Frontal cortex (tissue), 4 donors: Measurements from ENCODE around the gene CRADD. TPM values are rescaled to one million over a fixed set of nuclear protein-coding genes. Genes with fewer than 3 reads are reported as not detected.
A peak's percentile ranks its signal among the peaks of the same experiment; 100 is the strongest.

Source experiments
- DNase-seq, 2 donors: peaks; one replicate each; pipeline ENCODE4 v3.0.0; 2012; ENCODE audit warnings: low spot score in 2 of 2
- FAIRE-seq: peaks from 2 replicates; lab custom pipeline; 2012; peaks lifted over from hg19 to GRCh38; lab: Jason Lieb, UNC
- total RNA-seq: library from RNA; depleted of rRNA; stranded (reverse); fragments of >200 nt; gene quantifications from one replicate; pipeline ENCODE4 v1.2.3, GENCODE V29; 2014
- donor health status: control.
- donor health status: control.
- donor health status: control.

Gene CRADD
- total RNA-seq, 1 donor from 2014 or later = 9.8 TPM

DNA sequence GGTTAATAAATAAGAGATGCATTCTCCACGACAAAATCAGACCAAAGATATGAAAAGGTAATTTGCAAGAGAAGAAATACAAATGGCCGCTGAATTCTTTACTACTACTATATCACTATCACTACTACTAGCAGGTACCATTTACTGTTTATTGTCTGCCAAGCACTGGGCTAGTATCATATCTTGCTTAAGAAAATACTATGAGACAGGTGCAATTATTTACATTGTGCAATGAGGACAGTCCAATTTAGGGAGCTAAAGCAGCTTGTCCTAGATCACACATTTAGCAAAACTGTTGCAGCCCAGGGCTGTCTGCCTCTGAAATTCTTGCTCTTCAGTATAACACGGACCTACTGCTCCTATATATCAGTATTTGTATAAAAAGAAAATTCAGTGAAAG is 52.8 kb downstream of the CRADD start:
- DNase-seq = no peak
- FAIRE-seq = no peak

DNA sequence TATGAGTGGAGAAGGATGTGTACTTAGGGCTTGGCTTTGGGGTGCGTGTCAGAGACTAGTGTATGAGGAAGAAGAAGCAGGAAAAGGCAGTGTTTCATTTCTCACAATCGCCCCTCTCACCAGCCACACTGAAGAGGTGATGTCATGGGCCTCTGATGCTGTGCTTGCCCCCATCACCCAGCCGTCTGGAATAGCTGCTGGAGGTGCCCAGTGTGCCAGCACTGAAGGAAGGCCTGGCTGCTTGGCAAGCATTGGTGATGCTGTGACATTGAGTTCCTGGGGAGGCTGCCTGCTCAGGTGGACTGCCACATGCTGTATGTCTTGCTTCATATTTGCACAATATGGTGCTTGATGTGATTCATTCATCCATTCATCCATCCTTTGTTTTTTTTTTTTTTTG is 56.2 kb downstream of the CRADD start:
- no peak for DNase-seq
- FAIRE-seq = no peak

DNA sequence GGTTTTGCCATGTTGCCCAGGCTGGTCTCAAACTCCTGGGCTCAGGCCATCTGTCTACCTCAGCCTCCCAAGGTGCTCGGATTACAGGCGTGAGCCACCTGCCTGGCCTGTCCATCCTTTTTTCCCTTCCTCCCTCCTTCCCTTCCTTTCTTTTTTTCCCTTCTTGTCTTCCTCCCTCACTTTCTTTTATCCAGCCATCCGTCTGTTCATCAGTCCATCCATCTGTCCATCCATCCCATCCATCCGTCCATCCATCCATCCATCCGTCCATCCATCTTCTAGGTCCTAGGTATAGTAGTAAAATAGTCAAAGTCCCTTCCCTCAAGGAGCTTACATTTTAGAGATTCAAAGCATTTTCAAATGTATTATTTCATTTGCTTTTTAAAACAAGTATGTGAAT is 56.8 kb downstream of the CRADD start:
- FAIRE-seq = no peak

DNA sequence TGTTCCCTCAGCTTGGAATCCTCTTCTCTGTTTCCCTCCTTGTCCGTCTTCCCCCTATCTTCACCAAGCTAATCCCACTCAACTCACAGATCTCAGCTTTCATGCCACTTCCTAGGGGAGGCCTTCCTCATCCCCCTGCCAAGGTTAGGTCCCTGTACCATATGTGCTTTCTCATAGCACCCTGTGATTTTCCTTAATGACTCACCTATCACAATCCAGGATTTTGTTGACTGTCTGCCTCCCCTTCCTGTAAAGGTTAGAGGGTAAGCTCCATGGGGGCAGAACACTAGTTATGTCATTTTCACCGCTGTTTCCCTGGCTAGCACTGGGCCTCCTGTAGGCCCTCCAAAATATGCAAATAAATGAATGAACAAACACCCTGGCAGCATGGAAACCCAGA is 57.6 kb downstream of the CRADD start:
- no peak for FAIRE-seq

More for the DNA sequence above, 56.8 kb downstream of the CRADD start:
- no peak for DNase-seq

DNA sequence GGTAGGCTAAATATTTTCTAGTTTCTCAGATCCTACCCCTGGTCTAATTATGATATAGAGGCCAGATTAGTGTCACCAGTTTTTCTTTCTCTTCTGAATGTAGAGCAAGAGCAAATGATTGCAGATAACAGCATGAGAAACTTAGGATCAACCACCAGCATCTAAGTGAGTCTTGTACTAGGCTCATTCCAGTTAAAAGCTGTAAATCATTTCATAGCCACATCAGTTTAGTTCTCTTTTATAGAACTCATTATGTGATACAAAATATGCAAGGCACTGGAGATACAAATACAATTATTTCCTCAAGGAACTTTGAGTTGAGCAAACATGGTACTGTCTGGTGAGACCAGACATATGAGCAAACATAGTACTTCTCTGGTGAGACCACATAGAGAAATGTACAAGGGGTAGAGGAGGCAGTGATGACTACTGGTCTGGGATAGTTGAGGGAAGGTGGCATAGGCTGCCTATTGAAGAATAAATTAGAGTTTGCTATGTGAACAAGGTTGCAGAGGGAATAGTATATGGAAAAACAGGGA is 59.5 kb downstream of the CRADD start:
- DNase-seq = no peak
- FAIRE-seq = no peak

More for the DNA sequence above, 57.6 kb downstream of the CRADD start:
- DNase-seq = no peak

DNA sequence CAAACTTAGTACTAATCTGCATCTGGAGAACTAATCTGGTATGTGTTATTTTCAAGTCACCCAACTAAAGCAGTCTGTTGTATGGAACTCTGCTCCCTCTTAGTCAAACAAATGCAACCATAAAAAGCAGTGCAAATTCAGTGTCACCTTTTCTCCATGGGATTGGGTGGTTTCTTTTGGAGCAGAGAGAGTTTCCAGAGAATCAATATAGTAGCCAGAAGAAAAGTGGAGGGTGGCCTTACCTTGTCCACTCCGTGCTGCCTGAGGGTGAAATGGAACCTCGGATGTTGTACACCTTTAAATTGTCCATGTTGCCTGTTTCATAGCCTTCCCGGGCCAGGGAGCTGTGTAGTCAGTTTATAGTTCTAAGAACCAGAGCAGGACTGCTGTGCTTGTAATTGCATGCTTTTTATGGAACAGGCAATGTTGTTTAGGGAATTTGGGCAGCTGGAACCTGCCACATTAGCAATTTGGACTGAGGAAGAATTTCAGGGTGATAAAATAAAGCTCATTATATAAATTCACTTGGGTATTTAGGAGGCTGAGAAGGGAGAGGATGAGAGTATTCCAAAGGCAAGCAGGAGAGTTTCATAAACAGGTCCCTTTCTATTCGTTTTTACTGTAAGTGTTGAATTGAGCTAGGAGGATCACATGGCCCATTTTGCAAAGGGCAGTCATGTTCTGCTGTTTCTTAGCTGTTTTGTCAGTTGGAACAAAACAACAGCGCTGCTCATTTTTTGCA is 60.5 kb downstream of the CRADD start:
- FAIRE-seq (no peak), DNase-seq (no peak)

DNA sequence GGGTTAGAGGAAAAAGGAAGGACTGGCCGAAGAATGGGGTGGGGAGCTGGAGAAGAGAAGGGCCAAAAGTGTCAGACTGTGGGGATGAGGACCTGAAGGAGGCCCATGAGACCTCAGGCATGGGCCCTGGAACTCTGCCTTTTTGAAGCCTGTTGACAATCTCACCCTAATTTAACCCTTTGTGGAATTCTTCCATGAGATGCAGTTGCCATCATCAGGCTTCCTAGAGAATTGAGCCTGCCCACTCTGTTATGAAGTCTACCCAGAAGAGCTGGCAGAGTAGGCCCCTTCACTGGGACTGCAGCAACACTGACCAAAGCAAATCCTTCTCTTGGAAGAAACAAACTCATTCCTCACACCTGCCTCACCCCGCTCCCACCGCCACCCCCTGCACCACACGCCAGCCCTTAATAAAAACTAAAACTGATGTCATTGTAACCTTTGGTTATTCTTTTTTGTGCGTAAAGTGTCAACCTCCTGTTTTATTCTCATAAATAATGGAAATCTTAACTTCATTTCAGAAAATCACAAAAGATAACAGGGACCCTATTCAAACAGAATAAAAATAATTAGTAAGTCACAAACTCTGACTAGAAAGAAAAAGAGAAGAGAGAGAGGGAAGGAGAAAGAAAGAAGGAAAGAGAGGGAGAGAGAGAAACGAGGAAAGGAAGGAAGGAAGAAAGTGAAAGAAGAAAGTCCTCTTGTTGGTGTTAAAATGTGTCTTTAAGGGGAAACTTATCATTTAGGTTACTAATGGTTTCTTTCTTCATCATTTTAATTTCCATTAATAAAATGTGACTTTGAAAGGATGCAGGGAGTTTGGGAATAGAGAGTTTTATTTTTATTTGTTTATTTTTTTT is 61.3 kb downstream of the CRADD start:
- no peak for DNase-seq
- FAIRE-seq = no peak

DNA sequence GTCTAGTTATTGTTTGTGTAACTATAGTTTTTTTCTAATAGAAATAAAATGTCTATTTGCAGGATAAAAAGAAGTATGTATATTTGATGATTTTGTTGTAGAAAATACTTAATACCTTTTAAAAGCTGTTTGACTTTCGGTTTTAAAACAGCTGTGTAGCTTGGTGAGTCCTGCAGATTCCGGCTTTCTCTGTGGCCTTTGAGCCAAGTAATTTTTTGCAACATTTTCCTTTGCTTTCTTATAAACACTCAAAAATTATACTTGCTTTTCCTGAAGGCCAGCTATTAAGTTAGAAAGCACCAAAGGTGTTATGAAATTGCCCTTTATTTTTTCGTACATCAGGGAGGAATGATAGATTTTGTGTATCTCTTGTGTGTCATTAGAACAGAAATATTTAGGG is 63.6 kb downstream of the CRADD start:
- DNase-seq (no peak), FAIRE-seq (no peak)

DNA sequence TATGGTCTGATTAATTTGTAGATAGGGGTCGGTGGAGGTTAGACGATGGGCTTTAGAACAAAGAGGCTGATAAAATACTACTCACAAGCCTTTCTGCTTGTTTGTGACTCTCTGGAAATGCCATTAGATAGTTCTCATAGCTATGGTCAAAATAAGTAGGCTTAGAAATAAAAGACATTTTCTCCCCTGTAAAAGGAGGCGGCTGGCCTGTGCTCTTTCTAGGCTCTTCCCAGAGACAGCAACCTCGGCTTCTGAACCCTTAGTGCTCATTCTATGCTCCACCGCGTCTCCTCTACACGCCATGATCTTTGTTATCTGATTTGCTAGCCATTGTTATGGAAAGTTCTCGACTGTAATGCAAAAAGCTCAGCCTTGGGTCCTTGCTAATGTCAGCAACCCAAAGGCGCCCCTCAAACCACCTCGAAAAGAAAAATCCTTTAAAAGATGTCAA is 64.5 kb downstream of the CRADD start:
- FAIRE-seq = no peak
- peak; percentile 21 to 42 for DNase-seq

DNA sequence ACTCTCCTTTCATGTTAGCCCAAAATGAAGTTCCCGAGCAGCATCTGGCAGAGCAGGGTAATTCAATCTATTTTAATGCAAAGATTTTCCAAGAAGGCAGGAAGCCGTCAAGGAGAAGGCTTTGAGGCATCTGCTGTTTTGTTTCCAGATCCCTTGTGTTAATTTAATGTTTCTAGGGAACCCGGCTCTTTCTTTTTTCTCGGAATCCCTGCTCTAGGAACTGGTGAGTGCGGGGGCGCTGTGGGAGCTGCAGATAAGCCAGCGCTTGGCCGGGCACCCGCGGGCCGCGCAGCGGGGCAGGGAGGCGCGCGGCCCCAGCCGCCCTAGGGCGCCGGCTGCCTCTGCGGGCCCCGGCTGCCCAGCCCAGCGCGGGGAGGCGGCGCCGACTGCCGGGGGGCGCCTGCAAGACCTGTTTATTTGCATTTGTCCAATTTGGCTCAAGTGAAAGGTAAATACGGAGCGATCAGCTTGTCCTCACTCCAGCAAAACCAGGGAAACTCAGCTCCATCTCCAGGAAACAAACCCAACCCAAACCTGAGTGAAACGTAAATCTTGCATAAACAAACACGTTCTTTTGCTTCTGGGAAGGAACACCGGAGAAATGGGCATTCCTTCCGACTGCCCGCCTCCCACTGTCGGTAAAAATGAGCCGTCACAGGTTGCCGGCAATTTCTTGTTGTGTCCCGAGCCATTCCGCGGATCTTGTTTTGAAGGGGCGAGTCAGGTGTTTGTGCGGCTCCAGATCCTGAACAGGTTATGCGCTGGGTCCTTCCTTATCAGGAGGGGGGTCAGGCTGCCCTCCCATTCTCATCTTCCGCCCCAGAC is 65.1 kb downstream of the CRADD start:
- no peak for FAIRE-seq
- peak; percentile 74 to 83 for DNase-seq

DNA sequence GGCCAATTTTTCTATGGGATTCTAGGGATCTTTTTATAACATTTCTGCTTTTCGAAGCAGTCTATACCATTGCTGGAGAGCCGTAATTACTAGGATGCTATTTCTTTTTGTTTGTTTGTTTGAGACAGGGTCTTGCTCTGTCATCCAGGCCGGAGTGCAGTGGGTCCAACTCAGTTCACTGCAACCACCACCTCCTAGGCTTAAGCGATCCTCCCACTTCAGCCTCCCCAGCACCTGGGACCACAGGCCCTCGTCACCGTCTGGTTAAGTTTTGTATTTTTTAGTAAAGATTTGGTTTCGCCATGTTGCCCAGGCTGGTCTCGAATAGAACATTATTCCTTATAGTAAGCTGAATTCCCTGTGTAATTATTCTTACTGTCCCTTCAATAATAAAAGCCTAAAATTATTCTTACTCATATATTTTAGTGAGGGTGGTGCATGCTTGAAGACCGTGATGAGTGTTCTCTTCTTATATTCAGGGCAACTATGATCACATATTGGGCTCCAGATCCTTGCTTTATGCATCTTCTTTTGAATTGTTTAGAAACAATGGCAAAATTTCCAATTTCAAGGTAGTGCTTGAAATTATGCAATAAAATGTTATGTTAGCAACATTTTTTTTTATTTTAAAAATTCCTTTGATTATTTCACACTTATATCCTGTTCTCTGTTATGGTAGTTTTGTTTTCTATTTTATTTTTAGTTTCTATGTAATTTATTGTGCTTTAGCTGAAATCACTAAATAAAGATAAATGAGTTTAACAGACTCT is 66.2 kb downstream of the CRADD start:
- FAIRE-seq (no peak), DNase-seq (no peak)

DNA sequence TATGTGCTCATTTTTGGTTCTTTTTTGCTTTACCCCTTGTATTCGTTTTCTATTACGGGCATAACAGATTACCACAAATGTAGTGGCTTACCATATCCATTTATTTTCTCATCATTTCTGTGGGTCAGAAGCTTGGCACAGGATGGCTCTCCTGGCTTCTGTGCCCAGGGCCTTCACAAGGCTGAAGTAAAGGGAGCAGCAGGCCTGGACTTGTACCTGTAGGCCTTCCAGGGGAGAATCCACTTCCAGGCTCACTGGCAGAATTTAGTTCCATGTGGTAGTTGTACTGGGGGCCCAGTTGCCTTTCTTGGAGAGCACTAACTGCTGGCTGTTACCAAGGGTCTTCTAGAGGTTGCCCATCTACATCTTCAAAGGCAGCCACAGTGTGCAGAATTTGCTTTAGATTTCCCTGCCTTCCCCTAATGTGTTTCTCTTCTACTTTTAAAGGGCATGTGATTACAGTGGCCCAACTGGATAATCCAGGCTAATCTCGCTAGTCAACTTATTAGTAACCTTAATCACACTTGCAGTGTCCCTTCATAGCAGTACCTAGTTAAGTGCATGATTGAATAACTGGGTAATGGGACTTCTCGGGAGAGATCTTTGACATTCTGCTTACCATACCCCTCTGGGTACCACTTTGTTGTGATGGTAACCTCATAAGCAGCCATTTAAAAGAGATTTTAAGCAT is 67.0 kb downstream of the CRADD start:
- no peak for FAIRE-seq
- DNase-seq = no peak

DNA sequence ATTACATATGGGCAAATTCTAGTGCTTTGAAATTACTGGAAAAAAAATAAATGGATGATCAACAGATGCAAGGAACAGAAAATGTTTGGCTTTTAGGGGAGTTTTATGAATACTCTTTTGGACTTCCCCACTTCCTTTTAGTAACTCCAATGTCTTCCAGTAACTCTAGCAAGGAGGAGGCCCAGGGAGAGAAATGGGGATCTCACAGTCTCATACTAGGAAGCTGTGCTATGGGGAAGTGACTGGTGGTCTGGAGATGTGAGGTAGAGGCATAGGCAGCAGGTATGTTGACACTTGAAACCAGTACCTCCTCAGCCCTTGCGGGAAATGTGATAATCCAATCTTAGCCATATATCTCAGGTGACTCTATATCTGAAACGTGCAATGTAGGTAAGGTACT is 68.1 kb downstream of the CRADD start:
- DNase-seq = no peak
- FAIRE-seq = no peak

DNA sequence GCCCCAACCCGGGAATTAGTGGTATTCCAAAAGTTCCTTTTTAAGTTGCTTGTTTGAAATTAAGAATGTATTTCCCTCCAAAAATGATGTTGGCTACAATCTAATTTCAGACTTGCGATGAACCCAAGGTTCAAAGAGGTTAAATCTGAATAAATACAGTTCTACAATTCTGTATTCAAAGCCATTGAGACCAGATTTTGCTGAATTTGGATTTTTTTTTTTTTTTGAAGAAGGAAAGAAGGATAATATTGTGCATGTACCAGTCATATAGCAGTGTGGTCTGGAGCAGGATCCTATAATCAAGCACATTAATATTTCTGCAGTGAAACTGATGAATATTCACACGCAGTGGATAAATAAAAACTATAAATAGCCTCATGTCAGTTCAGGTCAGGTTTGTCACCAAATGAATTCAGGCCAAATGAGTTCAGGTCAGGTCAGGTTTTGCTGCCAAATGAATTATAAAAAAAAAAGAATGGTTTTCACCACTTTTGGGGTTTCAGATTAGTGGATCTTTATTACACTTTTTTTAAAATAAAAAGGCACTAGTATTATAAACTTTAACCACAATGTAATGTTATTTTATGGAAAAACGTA is 69.5 kb downstream of the CRADD start:
- no peak for DNase-seq
- no peak for FAIRE-seq

DNA sequence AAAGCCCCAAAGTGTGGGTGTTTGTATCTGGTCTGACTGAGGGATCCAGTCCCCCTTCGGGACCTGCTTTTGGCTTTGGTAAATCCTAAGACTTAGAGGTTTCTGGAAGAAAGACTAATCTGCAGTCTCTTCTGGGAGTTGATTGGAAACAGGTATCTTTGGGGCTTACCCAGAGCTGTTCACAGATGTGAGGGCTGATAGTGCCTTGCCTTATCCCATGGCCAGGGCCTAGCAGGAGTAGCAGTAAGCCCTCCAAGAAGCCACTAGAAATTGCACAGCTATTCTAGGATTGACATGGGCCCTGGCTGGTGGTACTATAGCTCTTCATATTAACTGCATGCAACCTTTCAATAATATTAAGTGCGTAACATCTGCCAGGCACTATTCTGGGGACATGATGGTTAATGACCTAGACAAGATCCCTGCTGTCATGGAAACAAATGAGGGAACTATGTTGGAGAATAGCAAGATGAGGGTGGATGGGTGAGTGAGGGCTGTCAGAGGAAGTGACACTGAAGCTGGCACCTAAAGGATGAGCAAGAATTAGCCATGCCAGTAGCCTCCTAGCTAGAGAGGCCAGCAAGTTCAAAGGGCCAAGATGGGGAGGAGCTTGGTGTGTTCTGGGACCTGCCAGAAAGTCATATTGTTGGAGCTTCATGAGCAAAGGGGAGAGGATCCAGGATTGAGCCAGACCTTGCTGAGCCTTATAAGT is 71.7 kb downstream of the CRADD start:
- no peak for FAIRE-seq
- DNase-seq = no peak

DNA sequence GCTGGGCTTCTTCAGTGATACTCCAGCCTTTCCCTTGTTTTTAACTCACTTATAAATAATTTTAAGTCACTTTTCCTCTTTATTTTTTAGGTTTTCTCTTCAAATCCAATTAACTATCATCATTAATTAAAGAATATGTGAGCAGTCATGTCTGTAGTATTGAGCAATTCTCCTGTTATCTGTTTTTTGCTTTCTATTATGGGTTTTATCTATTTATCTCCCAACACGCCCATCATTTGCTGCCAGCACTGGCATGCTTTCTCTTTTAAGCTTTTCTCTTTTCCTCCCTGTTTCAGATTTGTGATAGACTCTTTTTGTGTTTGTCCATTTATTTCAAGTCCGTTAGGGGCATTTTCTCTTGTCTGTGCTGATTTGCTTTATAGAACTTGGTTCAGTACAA is 72.3 kb downstream of the CRADD start:
- no peak for DNase-seq
- no peak for FAIRE-seq

DNA sequence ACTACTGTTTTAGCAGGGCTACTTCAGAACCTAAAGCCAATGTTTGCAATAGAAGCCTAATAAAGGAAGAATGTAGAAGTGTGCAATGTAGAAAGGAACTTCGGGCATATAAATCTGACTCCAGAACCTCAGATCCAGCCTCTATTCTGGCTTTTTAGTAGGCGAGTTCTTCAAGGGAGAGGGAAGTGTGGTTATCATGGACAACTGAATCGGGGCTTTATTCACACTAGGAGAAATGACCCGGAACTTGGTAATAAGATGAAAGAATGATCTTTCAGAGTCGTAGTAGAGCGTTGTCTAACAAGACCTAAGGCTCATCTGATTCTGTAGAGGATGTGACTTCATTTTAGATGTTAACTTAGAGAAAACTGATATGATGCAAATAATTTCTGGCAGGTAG is 72.9 kb downstream of the CRADD start:
- FAIRE-seq = no peak

More for the DNA sequence above, 72.9 kb downstream of the CRADD start:
- DNase-seq = no peak
